HG03095 (cell line): ENCODE results near the gene DGKA.
"Not testable (repeated sequence)": the region's sequence is repeated elsewhere in the genome, so short reads cannot be mapped to it uniquely, and the experiment has no call there.

Experiments used
- ATAC-seq: cut with Tn5 transposase; IDR thresholded peaks from one replicate; pipeline ENCODE4 v1.9.1; 2021; ENCODE audit warnings: moderate library complexity; ENCODE audit not compliant: unreplicated experiment

Gene DGKA

DNA sequence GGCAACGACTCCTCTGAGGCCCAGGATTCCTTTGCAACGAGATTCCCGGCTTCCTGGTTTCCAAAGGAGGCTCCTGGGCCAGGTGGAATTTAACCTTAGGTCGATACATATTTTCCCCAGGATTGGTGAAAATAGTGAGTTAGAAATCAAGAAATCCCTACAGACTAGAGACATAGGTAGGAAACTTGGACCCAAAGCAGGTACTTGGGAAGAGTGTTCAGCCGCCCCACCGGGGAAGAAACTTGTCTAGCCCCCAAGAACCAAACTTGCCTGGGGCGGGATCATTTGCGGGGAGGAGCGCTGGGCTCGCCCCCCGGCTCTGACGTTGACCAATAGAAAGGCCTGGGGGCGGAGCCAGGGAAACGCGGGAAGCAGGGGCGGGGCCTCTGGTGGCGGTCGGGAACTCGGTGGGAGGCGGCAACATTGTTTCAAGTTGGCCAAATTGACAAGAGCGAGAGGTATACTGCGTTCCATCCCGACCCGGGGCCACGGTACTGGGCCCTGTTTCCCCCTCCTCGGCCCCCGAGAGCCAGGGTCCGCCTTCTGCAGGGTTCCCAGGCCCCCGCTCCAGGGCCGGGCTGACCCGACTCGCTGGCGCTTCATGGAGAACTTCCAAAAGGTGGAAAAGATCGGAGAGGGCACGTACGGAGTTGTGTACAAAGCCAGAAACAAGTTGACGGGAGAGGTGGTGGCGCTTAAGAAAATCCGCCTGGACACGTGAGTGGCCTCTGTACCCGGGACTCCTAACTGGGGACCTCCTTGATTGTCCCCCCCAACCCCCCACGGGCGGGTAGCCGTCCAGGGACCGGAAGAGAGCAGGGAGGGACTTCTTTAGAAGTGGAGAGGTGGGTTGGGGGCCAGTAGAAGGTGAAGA is 35.7 kb downstream of the DGKA start, which contains the start of gene CDK2:
CDK2 (plus strand) TSS at position 423 of the 874 bp plus-strand sequence; CDS start at position 602, 179 bp downstream.
- ATAC-seq: peak; percentile 92

DNA sequence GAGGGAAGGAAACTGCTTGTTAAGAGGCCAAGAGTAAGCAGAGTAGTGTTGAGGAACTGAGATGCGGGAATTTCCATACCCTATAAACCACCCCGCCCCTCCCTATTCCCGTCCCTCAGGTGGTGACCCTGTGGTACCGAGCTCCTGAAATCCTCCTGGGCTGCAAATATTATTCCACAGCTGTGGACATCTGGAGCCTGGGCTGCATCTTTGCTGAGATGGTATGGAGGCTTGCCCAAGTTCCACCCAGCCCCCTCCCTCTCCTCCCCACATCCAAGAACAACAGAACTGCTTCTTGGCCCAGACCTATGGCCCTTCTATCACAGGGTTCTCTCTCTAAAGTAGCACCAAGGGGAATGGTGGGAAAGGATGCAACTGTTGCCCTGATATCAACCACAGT is 38.4 kb downstream of the DGKA start:
- no peak for ATAC-seq

DNA sequence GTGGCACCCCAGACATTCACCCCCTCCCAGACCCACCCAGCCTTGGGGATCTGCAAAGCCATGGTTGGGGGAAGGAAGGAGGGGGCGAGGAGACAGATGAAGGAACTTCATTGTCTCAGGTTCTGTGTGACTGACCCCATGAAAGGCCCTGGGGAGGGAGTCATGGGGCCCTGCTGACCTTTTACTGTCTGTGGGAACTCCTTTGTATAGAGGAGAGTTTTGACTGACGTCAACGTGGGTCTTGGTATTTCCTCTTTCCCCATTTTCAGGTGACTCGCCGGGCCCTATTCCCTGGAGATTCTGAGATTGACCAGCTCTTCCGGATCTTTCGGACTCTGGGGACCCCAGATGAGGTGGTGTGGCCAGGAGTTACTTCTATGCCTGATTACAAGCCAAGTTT is 39.8 kb downstream of the DGKA start:
- ATAC-seq: no peak

DNA sequence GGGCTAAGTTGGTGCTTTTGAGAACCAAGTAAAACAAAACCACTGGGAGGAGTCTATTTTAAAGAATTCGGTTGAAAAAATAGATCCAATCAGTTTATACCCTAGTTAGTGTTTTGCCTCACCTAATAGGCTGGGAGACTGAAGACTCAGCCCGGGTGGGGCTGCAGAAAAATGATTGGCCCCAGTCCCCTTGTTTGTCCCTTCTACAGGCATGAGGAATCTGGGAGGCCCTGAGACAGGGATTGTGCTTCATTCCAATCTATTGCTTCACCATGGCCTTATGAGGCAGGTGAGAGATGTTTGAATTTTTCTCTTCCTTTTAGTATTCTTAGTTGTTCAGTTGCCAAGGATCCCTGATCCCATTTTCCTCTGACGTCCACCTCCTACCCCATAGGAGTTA is 41.1 kb downstream of the DGKA start:
- ATAC-seq: no peak

DNA sequence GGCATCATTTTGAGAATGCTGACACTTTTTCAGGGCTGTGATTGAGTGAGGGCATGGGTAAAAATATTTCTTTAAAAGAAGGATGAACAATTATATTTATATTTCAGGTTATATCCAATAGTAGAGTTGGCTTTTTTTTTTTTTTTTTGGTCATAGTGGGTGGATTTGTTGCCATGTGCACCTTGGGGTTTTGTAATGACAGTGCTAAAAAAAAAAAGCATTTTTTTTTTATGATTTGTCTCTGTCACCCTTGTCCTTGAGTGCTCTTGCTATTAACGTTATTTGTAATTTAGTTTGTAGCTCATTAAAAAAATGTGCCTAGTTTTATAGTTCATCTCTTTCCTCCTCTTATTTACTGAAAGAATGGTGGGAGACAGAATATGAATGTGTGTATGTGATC is 41.5 kb downstream of the DGKA start:
- no peak for ATAC-seq

DNA sequence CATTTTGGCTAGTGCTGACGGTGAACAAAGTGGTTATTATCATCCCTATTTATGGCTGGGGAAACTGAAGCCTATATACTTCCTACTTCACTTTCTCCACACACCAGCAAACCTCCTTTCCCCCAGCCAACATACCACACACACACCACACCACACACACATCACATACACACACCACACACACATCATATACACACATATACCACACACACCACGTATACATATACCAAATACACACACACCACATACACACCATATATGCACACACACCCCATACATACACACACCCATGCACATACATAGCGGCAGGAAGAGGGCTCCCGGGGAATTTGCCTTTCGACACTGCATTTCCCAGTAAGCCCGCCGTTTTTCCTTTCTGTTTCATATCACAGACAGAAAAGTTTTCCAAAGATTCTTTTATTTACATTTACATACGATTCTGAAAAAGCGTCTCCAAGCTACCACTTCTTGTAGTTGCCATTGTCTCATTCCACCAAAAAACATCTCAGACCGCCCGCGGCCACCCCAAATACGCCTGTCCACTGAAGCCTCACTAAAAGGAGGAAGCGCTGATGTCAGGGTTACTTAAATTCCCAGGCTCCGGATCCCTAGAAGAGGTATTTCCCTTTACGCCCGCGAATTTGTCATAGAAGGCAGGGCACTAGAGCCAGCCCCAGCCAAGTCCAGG is 42.1 kb downstream of the DGKA start:
- no peak for ATAC-seq

DNA sequence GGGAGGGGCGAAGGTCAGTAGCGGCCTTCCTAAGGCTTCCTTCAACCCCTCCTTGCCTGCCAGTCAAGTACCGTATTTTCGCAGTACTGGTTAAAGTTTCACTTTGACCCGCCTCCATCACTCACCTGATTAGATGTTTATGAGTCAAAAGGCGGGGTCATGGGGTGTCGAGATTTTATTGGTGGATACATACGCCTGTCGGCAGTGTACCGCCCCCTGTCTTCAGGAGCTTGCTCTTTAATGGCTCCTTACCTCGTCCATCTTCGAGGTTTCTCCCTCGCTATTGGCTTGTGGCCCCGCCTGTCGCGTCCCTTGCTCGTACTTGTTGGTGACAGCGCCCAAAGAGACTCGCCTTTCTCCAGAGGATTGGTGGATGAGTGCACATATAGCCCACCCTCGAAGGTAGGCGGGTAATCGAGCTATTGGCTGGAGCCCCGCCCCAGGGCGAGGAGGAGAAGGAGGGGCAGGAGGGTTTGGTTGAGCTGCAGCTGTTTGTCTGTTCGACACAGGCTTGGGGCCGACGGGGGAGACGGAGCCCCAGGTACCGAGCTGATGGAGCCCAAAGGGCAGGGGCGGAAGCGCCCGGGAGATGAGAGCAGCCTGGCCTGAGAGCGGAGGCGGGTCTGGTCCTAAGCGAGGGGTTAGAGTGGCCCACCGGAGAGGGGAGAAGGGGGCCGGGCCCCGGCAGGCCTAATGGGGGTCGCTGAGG is 42.8 kb downstream of the DGKA start, which contains the start of gene RAB5B:
RAB5B (plus strand) TSS at position 480 of the 709 bp plus-strand sequence. CDS start 12,883 bp downstream, outside the sequence.
- ATAC-seq: peak; percentile 94

DNA sequence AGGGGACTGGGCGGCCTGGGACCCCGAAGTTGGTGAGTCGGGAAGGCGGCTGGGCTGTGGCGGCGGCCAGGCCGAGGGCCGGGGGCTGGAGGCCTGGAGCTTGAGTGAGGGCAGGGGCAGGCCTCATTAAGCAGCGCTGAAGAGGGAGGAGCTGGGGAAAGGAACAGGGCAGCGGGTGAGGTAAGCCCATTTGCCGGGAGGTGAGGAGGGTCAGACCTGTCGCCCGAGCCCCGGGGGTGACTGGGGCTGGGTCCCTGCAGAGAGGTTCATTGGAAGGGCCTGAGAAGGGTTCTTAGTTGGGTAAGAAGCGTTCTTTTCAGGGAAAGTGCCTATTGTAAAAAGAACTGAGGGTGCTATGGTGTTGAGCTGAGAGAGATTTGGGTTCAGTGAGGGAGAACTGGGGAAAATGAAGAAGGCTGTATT is 43.4 kb downstream of the DGKA start:
- ATAC-seq: peak; percentile 6

DNA sequence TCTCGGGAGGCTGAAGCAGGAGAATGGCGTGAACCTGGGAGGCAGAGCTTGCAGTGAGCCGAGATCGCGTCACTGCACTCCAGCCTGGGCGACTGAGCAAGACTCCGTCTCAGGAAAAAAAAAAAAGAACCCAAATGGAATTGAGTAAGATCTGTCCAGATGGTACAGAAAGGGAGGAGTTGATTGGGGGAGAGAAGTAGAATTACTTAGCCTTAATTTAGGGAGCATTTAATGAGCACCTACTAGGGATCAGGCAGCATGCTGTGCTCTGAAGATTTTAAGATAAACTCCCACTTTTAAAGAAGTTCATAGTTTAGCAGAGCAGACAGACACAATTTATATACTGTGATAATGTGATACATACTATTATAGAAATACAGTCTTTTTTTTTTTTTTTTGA is 47.4 kb downstream of the DGKA start:
- no peak for ATAC-seq

DNA sequence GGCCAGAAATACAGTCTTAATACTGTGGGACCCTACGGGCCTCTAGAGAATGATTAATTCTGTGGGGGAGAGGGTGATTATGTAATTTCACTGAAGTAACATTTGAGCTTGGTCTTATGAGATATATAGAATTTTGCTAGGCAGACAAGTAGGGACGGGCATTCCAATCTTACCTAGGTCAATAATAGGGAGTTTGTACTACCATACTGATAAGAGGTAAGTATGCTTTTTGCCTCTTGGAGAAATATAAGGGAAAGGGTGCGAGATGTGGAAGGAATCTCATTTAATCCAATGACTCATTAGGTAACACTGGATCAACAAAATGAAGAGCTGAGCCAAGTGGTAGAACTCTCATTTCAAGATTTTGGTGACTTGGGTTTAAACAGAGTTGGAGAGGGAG is 48.1 kb downstream of the DGKA start:
- ATAC-seq: no peak

DNA sequence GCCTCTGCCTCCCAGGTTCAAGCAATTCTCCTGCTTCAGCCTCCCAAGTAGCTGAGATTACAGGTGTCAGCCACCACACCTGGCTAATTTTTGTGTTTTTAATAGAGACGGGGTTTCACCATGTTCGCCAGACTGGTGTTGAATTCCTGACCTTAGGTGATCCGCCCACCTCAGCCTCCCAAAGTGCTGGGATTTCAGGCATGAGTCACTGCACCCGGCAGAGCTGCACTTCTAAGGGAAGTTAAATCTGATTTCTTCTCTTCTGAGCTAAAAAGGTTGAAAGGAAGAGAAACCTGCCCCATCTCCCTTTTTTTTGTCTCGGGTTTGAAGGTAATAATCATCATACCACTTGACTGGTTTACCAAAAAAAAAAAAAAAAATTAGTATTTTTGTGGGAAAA is 50.9 kb downstream of the DGKA start:
- ATAC-seq: not testable (repeated sequence)

DNA sequence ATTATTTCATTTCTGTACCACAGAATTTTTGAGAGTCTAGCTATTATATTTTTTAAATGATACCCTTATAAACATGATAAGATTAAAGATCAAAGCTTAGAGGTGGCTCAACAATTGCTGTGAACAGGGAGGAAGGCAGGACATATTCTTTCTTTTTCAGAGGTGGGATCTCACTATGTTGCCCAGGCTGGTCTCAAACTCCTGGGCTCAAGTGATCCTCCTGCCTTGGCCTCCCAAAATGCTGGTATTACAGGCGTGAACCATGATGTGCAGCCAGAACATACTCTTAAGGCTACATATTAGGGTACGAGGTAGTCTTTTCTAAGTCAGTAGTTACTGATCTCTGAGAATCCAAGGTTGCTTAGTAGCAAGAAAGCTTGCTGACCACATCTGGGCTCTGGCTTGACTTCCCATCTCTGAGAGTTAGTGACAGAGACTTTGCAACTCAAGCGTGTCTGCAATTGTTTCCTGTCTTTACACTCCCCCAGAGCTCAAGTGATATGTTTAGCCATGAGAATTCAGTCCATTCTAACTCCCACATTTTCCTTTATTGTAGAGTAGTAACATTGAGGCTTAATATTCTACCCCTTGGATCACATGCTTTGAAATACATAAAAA is 51.5 kb downstream of the DGKA start:
- peak; percentile 79 for ATAC-seq

DNA sequence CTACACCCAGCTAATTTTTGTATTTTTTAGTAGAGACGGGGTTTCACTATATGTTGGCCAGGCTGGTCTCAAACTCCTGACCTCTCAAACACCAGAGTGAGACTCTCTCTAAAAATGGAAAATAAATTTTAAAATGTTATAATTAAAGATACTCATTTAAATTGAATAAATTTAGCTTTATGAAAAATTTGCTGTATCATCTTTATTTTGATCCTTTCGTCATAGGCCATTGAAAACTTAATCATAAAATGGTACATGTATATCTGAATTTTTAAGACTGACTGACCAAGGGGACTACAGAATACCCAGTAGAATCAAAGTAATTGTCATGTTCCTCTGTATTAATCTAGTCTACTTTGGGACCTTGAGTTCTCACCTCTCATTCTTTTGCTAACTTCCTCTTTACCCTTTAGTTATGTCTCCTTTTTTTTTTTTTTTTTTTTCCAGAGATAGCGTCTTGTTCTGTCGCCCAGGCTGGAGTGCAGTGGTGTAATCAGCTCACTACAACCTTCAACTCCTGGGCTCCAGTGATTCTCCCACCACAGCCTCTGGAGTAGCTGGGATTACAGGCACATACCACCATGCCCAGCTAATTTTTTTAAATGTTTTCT is 52.4 kb downstream of the DGKA start:
- no peak for ATAC-seq

DNA sequence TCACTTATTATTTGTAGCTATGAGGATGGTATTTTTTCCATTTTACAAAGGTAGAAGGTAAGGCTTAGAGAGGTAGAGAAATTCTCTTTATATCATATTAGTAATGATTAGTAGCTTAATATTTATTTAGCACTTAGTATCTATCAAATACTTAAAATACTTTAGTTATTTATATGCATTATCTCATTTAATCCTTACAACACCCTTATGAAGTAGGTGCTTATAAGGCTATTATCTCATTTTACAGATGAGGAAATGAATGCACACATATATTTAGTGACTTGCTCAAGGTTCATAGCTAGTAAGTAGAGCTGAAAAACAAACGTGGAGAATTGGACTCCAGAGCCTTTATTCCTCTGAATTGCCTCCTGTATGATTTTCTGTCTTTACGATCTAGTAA is 53.9 kb downstream of the DGKA start:
- ATAC-seq: no peak

DNA sequence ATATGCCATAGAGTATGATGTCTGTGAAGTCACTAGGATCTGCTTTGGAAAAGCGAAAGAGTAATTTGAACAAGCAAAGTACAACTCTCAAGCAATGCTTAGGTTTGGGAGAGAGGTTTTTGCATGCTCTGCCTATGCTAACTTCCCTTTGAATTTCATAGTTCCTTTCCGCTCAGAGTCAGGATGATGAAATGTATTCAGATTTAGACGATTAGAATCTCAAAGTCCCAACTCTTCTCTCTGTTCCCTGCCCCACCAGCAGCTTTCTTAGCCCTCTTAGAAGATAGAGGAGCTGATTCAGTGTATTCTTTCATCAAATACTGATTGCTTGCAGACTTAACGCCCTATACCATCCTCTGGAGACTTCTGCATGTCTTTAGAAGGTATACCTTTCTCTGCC is 54.4 kb downstream of the DGKA start:
- ATAC-seq: no peak

DNA sequence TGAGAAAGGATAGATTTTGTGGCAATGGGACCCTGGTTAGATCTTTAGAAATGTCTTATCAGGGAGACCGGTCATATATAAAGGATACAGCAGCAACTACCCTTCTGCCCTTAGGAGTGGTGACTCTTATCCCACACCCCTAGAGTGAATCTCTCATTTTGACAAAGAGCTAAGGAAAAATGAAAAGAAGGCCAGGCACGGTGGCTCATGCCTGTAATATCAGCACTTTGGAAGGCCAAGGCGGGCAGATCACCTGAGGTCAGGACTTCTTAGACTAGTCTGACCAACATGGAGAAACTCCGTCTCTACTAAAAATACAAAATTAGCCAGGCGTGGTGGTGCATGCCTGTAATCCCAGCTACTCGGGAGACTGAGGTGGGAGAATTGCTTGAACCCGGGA is 55.0 kb downstream of the DGKA start:
- not testable (repeated sequence) for ATAC-seq

DNA sequence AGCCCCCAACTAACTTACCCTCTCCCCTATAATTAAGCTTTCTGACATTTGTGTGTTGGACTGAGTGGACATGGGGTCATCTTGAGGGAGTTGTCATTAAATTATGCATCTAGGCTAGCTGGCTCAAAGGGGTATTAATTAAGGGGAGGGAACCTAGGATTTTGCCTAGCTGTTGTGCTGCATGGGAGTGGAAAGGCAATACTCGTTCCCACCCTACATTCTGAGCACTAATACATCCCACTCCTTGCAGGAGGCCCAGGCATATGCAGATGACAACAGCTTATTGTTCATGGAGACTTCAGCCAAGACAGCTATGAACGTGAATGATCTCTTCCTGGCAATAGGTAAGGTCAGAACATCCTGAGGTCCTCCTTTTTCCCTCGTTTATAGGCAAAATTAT is 60.1 kb downstream of the DGKA start:
- ATAC-seq: no peak

DNA sequence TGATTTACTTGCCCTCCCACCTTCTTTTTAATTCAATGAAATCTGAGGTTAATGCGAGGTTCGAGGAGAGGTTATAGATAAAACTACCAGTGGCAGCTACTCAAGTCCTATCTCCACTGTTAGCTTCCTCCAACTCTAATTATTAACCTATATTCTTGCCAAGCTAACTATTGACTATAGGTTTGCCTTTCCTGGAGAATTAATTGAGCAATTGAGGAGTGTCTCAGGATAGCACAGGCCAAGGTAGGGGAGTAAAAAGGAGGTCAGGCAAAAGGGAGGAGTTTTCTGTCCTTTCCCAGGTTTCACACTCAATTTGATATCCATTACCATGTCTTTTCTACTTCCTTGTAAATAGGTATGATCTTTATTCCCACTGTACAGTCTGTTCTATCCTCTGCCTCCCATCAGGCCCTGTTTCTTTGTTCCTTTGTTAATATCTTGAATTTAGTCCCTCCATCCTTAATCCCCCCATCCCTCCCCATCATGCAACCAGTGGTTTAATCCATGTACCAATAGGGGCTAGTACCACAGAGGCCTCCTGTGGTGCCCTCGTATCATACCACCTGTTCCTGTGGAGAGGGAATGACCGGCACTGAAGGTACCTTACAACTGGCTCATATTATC is 62.4 kb downstream of the DGKA start:
- ATAC-seq: no peak

DNA sequence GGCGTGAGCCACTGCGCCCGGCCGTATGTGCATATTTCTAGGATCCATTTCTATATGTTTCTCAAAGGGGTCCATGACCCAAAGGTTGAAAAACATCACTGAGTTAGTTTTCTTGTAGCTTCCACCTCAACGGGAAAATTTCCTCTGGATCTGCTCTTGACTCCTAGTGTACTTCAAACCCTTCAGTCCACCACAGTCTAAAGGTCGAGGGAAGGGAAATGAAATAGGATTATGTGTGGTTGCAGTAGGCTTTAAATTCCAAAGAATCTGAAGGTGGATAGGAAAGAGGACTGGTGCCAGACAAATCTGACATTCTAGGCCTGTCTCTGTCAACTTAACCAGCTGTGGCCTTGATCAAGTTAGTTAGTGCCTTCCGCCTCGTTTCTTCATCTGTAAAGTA is 64.4 kb downstream of the DGKA start:
- ATAC-seq: no peak

DNA sequence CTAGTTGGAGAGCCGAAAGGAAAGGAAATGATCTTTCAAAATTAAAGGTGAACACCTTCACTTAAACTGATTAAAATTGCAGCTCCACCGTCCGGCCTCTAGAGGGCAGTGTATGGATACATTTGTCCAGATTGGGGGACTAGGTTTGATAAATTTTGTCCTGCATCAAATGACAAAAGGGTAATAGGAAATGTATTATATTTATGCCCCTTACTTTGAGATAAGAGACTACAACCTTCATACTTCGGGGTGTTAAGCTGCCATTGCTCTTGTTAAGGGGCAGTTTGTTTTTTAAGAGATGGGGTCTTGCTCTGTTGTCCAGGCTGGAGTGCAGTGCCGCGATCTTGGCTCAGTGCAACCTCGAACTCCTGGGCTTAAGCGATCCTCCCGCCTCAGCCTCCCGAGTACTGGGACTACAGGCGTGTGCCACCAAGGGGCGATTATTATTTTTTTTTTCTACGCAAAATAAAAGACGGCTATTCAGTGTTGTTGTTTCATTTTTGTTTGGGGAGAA is 65.3 kb downstream of the DGKA start:
- ATAC-seq: no peak
